Common myeloid progenitor, CD34-positive (primary cell): Measurements from ENCODE around the gene KICS2.
A peak's percentile ranks its signal among the peaks of the same experiment; 100 is the strongest.

Source experiments
- CTCF ChIA-PET: fragments of 350-600 bp; sonication (Branson Sonifier 250); formaldehyde crosslinking; loops from one replicate; lab custom pipeline; 2021; ENCODE audit warnings: antibody characterized with exemption; lab: Charles Lee
- POLR2A ChIA-PET: fragments of 350-600 bp; sonication (Branson Sonifier 250); formaldehyde crosslinking; loops from one replicate; lab custom pipeline; 2021; ENCODE audit warnings: antibody characterized with exemption; lab: Charles Lee
- DNase-seq, 3 donors: peaks; one replicate each; pipeline versions ENCODE4 v3.0.0 to v3.0.0-alpha.2; 2013
- H3K27ac ChIP-seq, 2 experiments: 1 replicate in 1 of 2; 2 replicates in 1 of 2; pipeline ENCODE4 v1.7.0; 2013; ENCODE audit warnings: inconsistent platforms in 2 of 2, low read length in 2 of 2, mild to moderate bottlenecking in 2 of 2, low read depth in 1 of 2, moderate library complexity in 1 of 2; ENCODE audit not compliant: severe bottlenecking in 2 of 2, insufficient read depth in 1 of 2, poor library complexity in 1 of 2
- H3K27me3 ChIP-seq, 5 experiments: replicated peaks in 2 of 5; 1 replicate in 3 of 5; 2 replicates in 2 of 5; pipeline versions ENCODE4 v1.6.1 to v1.7.0; 2013; ENCODE audit warnings: low read length in 4 of 5, mild to moderate bottlenecking in 2 of 5, moderate library complexity in 2 of 5, inconsistent platforms in 1 of 5; ENCODE audit not compliant: insufficient read depth in 5 of 5, control insufficient read depth in 4 of 5
- H3K36me3 ChIP-seq, 4 experiments: 1 replicate in 2 of 4; 2 replicates in 2 of 4; pipeline versions ENCODE4 v1.6.1 to v1.7.0; 2013; ENCODE audit warnings: low read length in 3 of 4, control low read depth in 1 of 4, mild to moderate bottlenecking in 1 of 4; ENCODE audit not compliant: control insufficient read depth in 4 of 4, insufficient read depth in 4 of 4
- H3K4me1 ChIP-seq, 4 experiments: 1 replicate in 3 of 4; 2 replicates in 1 of 4; pipeline versions ENCODE4 v1.6.1 to v1.7.1; 2013; ENCODE audit warnings: low read length in 3 of 4, mild to moderate bottlenecking in 3 of 4, control low read depth in 1 of 4, inconsistent platforms in 1 of 4, moderate library complexity in 1 of 4; ENCODE audit not compliant: control insufficient read depth in 4 of 4, insufficient read depth in 4 of 4; ENCODE audit errors: control extremely low read depth in 1 of 4
- H3K4me3 ChIP-seq, 7 experiments: 1 replicate in 4 of 7; 2 replicates in 3 of 7; pipeline versions ENCODE4 v1.5.1 to v1.7.0; 2013; ENCODE audit warnings: mild to moderate bottlenecking in 7 of 7, low read length in 6 of 7, moderate library complexity in 6 of 7, inconsistent platforms in 2 of 7, low read depth in 2 of 7, control low read depth in 1 of 7; ENCODE audit not compliant: insufficient read depth in 4 of 7, control insufficient read depth in 1 of 7; ENCODE audit errors: extremely low read depth in 1 of 7
- H3K9me3 ChIP-seq, 5 experiments: 1 replicate in 4 of 5; 2 replicates in 1 of 5; pipeline versions ENCODE4 v1.6.1 to v1.7.1; 2013; ENCODE audit warnings: low read length in 4 of 5, mild to moderate bottlenecking in 2 of 5, inconsistent platforms in 1 of 5, low read depth in 1 of 5, moderate library complexity in 1 of 5; ENCODE audit not compliant: control insufficient read depth in 4 of 5, insufficient read depth in 2 of 5; ENCODE audit errors: control extremely low read depth in 1 of 5
- whole genome bisulfite sequencing: methylation state at CpG from one replicate; pipeline ENCODE4 v1.1.5; 2013; ENCODE audit not compliant: insufficient coverage; 5-methylcytosine and 5-hydroxymethylcytosine counted together

The KICS2 gene

GRCh38 chr12:64256166-64256800 is 34.2 kb upstream of the KICS2 start:
- 100% methylated on average over 1 of the region's 4 CpGs for WGBS
- POLR2A ChIA-PET = no interaction called here

GRCh38 chr12:64255249-64255648 is 33.2 kb upstream of the KICS2 start:
- no peaks in the 10 kb centered on the region for H3K36me3 ChIP-seq
- ChIA-PET POLR2A (no interaction called here), CTCF (interaction anchor here (0.8 to 6.0 kb wide), 6 partner anchors 15 to 422 kb away, joined by 4 to 53 read pairs (median 8); partner anchors contain the start of gene SRGAP1)
- no peak overlapping the region for H3K27ac ChIP-seq
- H3K4me3 ChIP-seq = no peak overlapping the region
- no peak for DNase-seq
- no peaks in the 10 kb centered on the region for H3K9me3 ChIP-seq
- no peaks in the 10 kb centered on the region for H3K27me3 ChIP-seq
- 17% methylated on average over 2 of the region's 4 CpGs for WGBS
- H3K4me1 ChIP-seq = peaks cover 0 to 3% (median 0%) of the 10 kb centered on the region in 4 experiments

More at GRCh38 chr12:64256166-64256800, 34.2 kb upstream of the KICS2 start:
- Histone ChIP-seq H3K9me3 (no peaks in the 10 kb centered on the region), H3K4me3 (no peak overlapping the region), H3K27ac (no peak overlapping the region), H3K27me3 (no peaks in the 10 kb centered on the region), H3K36me3 (no peaks in the 10 kb centered on the region), H3K4me1 (peaks cover 0 to 3% (median 0%) of the 10 kb centered on the region in 4 experiments)
- CTCF ChIA-PET = interaction anchor here (0.7 to 6.0 kb wide), 17 partner anchors 10 to 434 kb away, joined by 3 to 53 read pairs (median 5); partner anchors contain the start of gene SRGAP1
- DNase-seq = peak; percentile 61 to 79 (median 71)

GRCh38 chr12:64253356-64253755 is 31.3 kb upstream of the KICS2 start:
- Histone ChIP-seq H3K4me3 (no peak overlapping the region), H3K27ac (no peak overlapping the region), H3K36me3 (no peaks in the 10 kb centered on the region), H3K4me1 (peaks cover 0 to 3% (median 0%) of the 10 kb centered on the region in 4 experiments), H3K27me3 (no peaks in the 10 kb centered on the region), H3K9me3 (no peaks in the 10 kb centered on the region)
- DNase-seq = no peak
- ChIA-PET CTCF (interaction anchor here (1.4 kb wide), 1 partner anchor 21 kb away, joined by 3 read pairs; no protein-coding TSS in a partner anchor), POLR2A (no interaction called here)
- whole genome bisulfite sequencing = no CpG with 5 or more reads among the region's 1 CpG

GRCh38 chr12:64252681-64253080 is 30.6 kb upstream of the KICS2 start:
- WGBS = 100% methylated on average over 1 of the region's 3 CpGs
- CTCF ChIA-PET = interaction anchor here (0.9 to 1.4 kb wide), 2 partner anchors 9 to 20 kb away, joined by 3 read pairs; no protein-coding TSS in a partner anchor
- Histone ChIP-seq H3K36me3 (no peaks in the 10 kb centered on the region), H3K9me3 (no peaks in the 10 kb centered on the region), H3K27ac (no peak overlapping the region), H3K4me3 (no peak overlapping the region), H3K27me3 (no peaks in the 10 kb centered on the region), H3K4me1 (peaks cover 0 to 3% (median 0%) of the 10 kb centered on the region in 4 experiments)
- DNase-seq = no peak
- POLR2A ChIA-PET = no interaction called here

GRCh38 chr12:64243809-64244208 is 21.7 kb upstream of the KICS2 start:
- ChIA-PET CTCF (interaction anchor here (1.0 to 1.8 kb wide), 2 partner anchors 13 to 400 kb away, joined by 3 to 6 read pairs; partner anchors contain the start of gene SRGAP1), POLR2A (interaction anchor here (0.6 kb wide), 1 partner anchor 394 kb away, joined by 3 read pairs; no protein-coding TSS in a partner anchor)
- H3K36me3 ChIP-seq = no peaks in the 10 kb centered on the region
- H3K4me1 ChIP-seq = no peaks in the 10 kb centered on the region
- no peaks in the 10 kb centered on the region for H3K9me3 ChIP-seq
- DNase-seq = no peak
- no peaks in the 10 kb centered on the region for H3K27me3 ChIP-seq
- H3K4me3 ChIP-seq = no peak overlapping the region
- 100% methylated on average over 3 of the region's 4 CpGs for WGBS
- H3K27ac ChIP-seq = no peak overlapping the region

- POLR2A ChIA-PET = no interaction called here
These were observed 18.7 kb upstream of the KICS2 start for GRCh38 chr12:64240781-64241180.

GRCh38 chr12:64237382-64237781 is 15.3 kb upstream of the KICS2 start:
- H3K4me3 ChIP-seq = no peak overlapping the region
- ChIA-PET POLR2A (interaction anchor here (0.7 kb wide), 1 partner anchor 436 kb away, joined by 3 read pairs; no protein-coding TSS in a partner anchor), CTCF (interaction anchor here (0.9 to 1.2 kb wide), 3 partner anchors 18 to 406 kb away, joined by 3 to 4 read pairs (median 4); no protein-coding TSS in a partner anchor)
- H3K4me1 ChIP-seq = peaks cover 0 to 2% (median 0%) of the 10 kb centered on the region in 4 experiments
- no peaks in the 10 kb centered on the region for H3K36me3 ChIP-seq
- no peaks in the 10 kb centered on the region for H3K9me3 ChIP-seq
- no peaks in the 10 kb centered on the region for H3K27me3 ChIP-seq
- H3K27ac ChIP-seq = no peak overlapping the region
- DNase-seq = no peak

More at GRCh38 chr12:64240781-64241180, 18.7 kb upstream of the KICS2 start:
- 100% methylated on average over 3 of the region's 3 CpGs for WGBS
- DNase-seq = no peak
- CTCF ChIA-PET = interaction anchor here (2.1 kb wide), 1 partner anchor 15 kb away, joined by 7 read pairs; no protein-coding TSS in a partner anchor
- Histone ChIP-seq H3K27me3 (no peaks in the 10 kb centered on the region), H3K36me3 (no peaks in the 10 kb centered on the region), H3K27ac (no peak overlapping the region), H3K4me1 (peaks cover 0 to 2% (median 0%) of the 10 kb centered on the region in 4 experiments), H3K9me3 (no peaks in the 10 kb centered on the region), H3K4me3 (no peak overlapping the region)
